Measurements from ENCODE around the gene GPR65. TPM values are rescaled to one million over a fixed set of nuclear protein-coding genes. Genes with fewer than 3 reads are reported as not detected.

Gene GPR65
- total RNA-seq, 1 experiment from 2014 or later = not detected

DNA sequence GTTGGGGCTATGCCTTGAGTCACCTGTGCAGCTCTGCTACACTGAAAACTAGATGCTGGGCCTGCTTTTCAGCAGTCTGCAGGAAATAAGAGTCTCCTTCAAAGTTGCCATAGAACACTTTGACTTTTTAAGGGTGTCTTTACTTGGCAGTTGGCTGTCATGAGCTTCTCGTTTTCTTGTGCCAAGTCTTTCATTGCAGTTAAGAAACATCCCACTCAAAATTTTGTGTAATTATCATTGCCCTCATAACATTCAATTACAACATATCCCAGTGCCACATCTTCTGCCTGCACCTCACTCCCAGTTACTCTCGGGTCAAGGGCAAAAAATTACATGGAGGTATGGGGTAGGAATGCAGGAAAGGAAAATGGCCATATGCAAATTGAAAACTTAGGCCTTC lies 29.1 kb downstream of the GPR65 start:
- no peaks in the 10 kb centered on the region for H3K27me3 ChIP-seq (replicated peaks; ENCODE audit: insufficient read depth, low read depth, low read length, poor library complexity)
- BruUV-seq (replicated peaks) = no TSS peak
- ChIA-PET CTCF (no interaction called here), POLR2A (ENCODE audit: low non-redundant PET) (no interaction called here)
- H3K36me3 ChIP-seq (ENCODE audit: insufficient read depth, low read length, poor library complexity, severe bottlenecking) = no peaks in the 10 kb centered on the region
- H3K27ac ChIP-seq (ENCODE audit: low read depth, low read length, poor library complexity, severe bottlenecking) = no peak overlapping the region
- H3K4me1 ChIP-seq (ENCODE audit: insufficient read depth, low read length, poor library complexity, severe bottlenecking) = no peaks in the 10 kb centered on the region
- no peak overlapping the region for H3K4me3 ChIP-seq (ENCODE audit: low read depth, low read length, poor library complexity, severe bottlenecking)
- DNase-seq (ENCODE audit: low spot score) = no peak
- TF ChIP-seq, protein P1, sequence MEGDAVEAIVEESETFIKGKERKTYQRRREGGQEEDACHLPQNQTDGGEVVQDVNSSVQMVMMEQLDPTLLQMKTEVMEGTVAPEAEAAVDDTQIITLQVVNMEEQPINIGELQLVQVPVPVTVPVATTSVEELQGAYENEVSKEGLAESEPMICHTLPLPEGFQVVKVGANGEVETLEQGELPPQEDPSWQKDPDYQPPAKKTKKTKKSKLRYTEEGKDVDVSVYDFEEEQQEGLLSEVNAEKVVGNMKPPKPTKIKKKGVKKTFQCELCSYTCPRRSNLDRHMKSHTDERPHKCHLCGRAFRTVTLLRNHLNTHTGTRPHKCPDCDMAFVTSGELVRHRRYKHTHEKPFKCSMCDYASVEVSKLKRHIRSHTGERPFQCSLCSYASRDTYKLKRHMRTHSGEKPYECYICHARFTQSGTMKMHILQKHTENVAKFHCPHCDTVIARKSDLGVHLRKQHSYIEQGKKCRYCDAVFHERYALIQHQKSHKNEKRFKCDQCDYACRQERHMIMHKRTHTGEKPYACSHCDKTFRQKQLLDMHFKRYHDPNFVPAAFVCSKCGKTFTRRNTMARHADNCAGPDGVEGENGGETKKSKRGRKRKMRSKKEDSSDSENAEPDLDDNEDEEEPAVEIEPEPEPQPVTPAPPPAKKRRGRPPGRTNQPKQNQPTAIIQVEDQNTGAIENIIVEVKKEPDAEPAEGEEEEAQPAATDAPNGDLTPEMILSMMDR (conservative IDR thresholded peaks at IDR 0.05; ENCODE audit: low read depth, low read length) = no peak
- no peak for TF ChIP-seq EZH2 (IDR thresholded peaks at IDR 0.05; ENCODE audit: borderline replicate concordance, low read depth, low read length, poor library complexity, severe bottlenecking)
- H3K9me3 ChIP-seq (ENCODE audit: low read depth, low read length, poor library complexity, severe bottlenecking) = no peaks in the 10 kb centered on the region
- intact Hi-C loops (cut with micrococcal nuclease; ENCODE audit: unreplicated experiment) = no loop called here

DNA sequence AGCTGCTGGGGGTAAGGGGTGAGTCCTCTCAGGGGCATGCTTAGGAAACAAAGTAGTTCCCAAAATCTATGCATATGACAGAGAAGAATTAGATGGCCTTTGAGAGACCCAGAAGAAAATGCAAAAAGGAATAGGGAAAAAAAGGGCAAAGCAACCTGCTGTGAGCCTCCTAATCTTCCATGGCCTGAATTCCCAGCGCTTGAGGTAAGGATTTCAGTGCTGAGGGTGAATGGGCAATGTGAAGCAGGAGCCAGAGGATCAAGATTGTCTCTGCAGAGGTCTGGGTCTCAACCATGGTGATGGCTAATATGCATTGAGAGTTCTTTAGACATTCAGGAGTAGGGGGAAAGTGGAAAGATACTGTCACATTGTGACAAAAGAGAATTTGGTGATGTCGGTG lies 31.5 kb downstream of the GPR65 start:
- H3K36me3 ChIP-seq (ENCODE audit: insufficient read depth, low read length, poor library complexity, severe bottlenecking) = no peaks in the 10 kb centered on the region
- H3K4me1 ChIP-seq (ENCODE audit: insufficient read depth, low read length, poor library complexity, severe bottlenecking) = no peaks in the 10 kb centered on the region
- ChIA-PET POLR2A (ENCODE audit: low non-redundant PET) (no interaction called here), CTCF (no interaction called here)
- H3K9me3 ChIP-seq (ENCODE audit: low read depth, low read length, poor library complexity, severe bottlenecking) = no peaks in the 10 kb centered on the region
- no peak for DNase-seq (ENCODE audit: low spot score)
- H3K4me3 ChIP-seq (ENCODE audit: low read depth, low read length, poor library complexity, severe bottlenecking) = no peak overlapping the region
- BruUV-seq (replicated peaks) = no TSS peak
- TF ChIP-seq, protein P1 (conservative IDR thresholded peaks at IDR 0.05; ENCODE audit: low read depth, low read length) = no peak
- no peak for TF ChIP-seq EZH2 (IDR thresholded peaks at IDR 0.05; ENCODE audit: borderline replicate concordance, low read depth, low read length, poor library complexity, severe bottlenecking)
- no peak overlapping the region for H3K27ac ChIP-seq (ENCODE audit: low read depth, low read length, poor library complexity, severe bottlenecking)
- intact Hi-C loops (cut with micrococcal nuclease; ENCODE audit: unreplicated experiment) = no loop called here
- peaks cover 20% of the 10 kb centered on the region for H3K27me3 ChIP-seq (replicated peaks; ENCODE audit: insufficient read depth, low read depth, low read length, poor library complexity)

DNA sequence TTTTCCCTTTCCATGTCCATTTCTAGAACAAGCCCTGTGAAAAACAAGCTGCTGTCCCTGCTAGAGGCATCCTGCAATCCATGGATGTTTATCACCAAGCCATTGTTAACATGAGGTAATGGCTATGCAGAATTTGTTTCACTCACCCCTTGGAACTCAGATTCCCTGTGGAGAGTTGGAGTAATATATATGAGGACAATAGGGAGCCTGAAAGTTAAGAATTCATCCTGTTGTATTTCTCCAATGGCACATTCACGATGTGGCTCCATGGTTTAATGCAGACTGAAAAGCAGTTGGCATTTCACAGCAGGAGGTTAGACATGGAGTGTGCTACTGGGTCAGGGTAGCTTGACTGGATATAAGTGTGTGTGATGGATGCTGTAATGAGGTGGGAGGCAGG lies 32.4 kb downstream of the GPR65 start:
- Histone ChIP-seq H3K36me3 (ENCODE audit: insufficient read depth, low read length, poor library complexity, severe bottlenecking) (no peaks in the 10 kb centered on the region), H3K27me3 (replicated peaks; ENCODE audit: insufficient read depth, low read depth, low read length, poor library complexity) (peaks cover 21% of the 10 kb centered on the region), H3K4me3 (ENCODE audit: low read depth, low read length, poor library complexity, severe bottlenecking) (no peak overlapping the region), H3K4me1 (ENCODE audit: insufficient read depth, low read length, poor library complexity, severe bottlenecking) (no peaks in the 10 kb centered on the region), H3K9me3 (ENCODE audit: low read depth, low read length, poor library complexity, severe bottlenecking) (no peaks in the 10 kb centered on the region), H3K27ac (ENCODE audit: low read depth, low read length, poor library complexity, severe bottlenecking) (no peak overlapping the region)
- intact Hi-C loops (cut with micrococcal nuclease; ENCODE audit: unreplicated experiment) = no loop called here
- CTCF ChIA-PET = no interaction called here
- no peak for TF ChIP-seq EZH2 (IDR thresholded peaks at IDR 0.05; ENCODE audit: borderline replicate concordance, low read depth, low read length, poor library complexity, severe bottlenecking)
- TF ChIP-seq, protein P1 (conservative IDR thresholded peaks at IDR 0.05; ENCODE audit: low read depth, low read length) = no peak
- DNase-seq (ENCODE audit: low spot score) = no peak
- BruUV-seq (replicated peaks) = no TSS peak
- POLR2A ChIA-PET (ENCODE audit: low non-redundant PET) = no interaction called here

Data from A673 (cell line).